Stimulated activated CD8-positive, alpha-beta memory T cell treated with anti-CD3 and anti-CD28 coated beads, Interleukin-15, amount 100 ng/mL, for 48 hours (primary cell): Measurements from ENCODE around the gene ANKRD22.

Experiments used
- DNase-seq, 2 donors: peaks; one replicate each; pipeline ENCODE4 v3.0.0-alpha.2; 2020; ENCODE audit warnings: low read depth in 2 of 2

Gene ANKRD22

GRCh38 chr10:88835096-88835909, 16.3 kb downstream of the ANKRD22 start:
- DNase-seq: peak; percentile 71 to 72

DNA sequence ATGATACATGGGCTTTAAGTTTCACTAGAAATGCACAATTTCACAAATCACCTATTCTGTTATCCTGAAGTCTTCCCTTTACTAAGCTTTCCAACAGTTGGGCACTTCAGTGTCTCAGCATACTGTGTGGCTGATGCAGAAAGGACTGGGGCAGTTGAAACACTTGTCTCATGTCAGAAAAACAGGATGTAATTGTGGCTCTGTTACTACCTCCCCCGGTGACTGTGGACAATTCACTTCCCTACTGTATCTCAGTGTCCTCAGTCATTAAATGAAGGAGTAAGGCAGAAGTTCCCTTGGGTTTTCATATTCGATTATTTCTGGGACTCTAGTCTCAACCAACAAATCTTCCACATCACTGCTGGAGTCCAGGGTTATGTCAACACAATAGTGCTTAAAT, 17.9 kb downstream of the ANKRD22 start:
- no peak for DNase-seq

DNA sequence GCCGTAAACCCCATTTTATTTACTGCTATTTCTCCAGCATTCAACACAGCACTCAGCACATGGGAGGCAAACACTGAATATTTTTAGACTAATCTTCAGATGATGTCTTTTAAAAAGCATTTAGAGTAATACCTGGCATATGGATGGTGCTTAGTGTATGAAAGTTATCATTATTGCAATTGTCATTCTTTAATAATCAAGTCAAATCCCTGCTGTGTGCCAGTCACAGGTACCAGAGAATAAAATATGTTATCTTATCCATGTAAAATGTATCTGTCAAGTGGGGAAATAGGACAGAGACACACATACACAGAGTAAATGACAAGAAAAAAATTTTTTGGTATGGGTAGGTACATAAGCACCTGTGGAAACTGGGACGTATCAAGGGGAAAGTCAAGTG, 18.5 kb downstream of the ANKRD22 start:
- DNase-seq: no peak

- no peak for DNase-seq
Measured at GRCh38 chr10:88832376-88832775, 19.3 kb downstream of the ANKRD22 start.

DNA sequence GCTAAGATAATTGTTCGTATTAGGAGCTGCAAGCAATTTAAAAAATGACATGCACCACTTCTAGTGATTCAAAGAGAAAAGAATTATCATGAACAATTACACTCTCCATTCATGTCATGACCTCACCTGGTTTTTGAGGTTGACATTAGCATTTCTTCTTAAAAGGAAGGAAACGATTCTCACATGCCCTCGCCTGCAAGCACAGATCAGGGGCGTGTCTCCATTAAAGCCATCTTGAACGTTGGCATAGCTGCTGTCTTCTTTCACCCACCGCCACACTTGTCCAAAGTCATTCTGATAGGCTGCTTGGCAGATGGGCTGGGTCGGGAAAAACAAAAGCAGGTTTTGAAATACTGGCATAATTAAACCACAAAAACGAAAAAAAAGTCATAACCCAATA, 19.9 kb downstream of the ANKRD22 start:
- DNase-seq: peak in 1 of 2 donors; percentile 41

- DNase-seq: no peak
Measured at GRCh38 chr10:88830643-88831268, 20.9 kb downstream of the ANKRD22 start.

- no peak for DNase-seq
Measured at GRCh38 chr10:88828310-88828709, 23.3 kb downstream of the ANKRD22 start.

DNA sequence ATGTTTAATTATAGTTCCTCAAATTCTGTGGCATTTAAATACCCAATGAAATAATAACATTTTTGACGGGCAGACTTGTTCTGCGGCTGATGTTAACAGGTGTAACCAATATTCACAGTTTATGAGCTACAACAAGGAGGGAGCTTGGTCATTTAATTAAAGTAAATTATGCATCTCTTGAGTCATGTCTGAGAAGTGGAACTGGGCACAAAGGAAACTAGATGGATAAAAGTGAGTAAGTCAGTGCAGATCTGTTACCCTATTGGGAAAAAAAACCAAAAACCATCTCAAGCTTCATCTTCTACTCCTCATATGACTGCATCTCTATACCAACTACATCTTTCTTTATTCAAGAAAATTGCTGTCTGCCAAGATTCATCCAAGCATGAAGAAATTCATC, 24.0 kb downstream of the ANKRD22 start:
- no peak for DNase-seq

DNA sequence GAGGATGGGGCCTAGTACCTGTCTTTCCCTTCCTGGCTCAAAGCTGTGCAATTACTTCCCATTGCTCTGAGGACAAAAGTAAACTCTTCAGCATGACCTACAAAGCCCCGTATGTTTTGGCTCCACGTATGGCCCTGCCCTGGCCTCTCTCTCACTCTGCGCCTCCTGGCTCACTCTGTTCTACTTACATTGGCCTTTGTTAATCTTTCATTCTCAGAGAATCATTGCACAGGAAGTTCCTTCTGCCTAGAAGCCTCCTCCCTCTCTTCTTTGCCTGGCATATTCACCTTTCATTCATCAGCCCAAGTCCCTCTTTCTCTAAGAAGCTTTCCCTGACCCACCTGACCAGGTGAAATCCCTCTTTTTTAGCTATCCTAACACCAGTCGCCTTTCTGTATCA, 25.3 kb downstream of the ANKRD22 start:
- no peak for DNase-seq

DNA sequence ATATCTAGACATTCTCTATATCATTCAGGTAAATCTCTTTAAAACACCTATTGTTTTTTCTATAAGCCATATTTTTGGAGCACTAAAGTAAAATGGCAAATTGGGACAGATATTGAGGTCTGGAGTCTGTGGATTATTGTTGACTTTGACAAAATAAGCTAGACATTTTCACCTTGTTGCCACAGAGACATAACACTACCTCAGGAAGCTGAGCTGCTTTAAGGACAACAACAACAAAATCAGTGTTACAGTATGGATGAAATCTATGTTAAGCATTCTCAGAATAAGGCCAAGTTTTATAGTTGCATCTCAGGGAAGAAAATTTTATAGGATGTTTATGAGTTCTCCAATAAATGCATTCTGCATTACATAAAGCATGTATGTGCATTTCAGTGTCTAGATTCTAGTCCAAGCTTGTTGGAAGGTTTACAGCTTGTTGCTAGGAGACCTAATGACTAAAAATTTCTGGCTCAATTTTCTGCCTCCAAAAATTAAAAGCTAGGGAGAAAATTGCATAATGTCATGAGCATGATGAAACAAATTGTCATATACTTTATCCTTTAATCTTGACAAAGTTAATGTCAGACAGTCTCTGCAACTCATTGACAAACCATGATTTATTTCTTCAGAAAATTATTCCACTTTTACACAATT, 30.8 kb downstream of the ANKRD22 start:
- DNase-seq: no peak

GRCh38 chr10:88819290-88819689, 32.4 kb downstream of the ANKRD22 start:
- no peak for DNase-seq

DNA sequence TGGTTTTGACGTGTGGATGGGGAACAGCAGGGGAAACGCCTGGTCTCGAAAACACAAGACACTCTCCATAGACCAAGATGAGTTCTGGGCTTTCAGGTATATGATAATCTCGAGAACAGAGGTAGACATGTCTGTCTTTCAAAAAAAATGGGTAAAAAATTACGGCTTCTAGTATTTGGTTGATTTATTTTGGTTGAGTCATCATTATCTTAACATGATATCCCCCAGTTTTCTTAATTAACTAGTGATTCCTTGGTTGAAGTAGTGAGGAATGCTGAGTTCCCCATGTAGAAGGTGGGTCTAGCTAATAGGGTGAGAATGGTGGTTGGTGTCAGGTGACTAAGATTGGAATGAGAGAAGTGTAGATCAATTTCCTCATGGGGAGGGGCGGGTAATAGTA, 38.4 kb downstream of the ANKRD22 start:
- no peak for DNase-seq

- no peak for DNase-seq
Measured at GRCh38 chr10:88810196-88810961, 41.3 kb downstream of the ANKRD22 start.

GRCh38 chr10:88809621-88810020, 42.0 kb downstream of the ANKRD22 start:
- no peak for DNase-seq

- no peak for DNase-seq
Measured at GRCh38 chr10:88805924-88806323, 45.7 kb downstream of the ANKRD22 start.

- no peak for DNase-seq
Measured at GRCh38 chr10:88805361-88805760, 46.3 kb downstream of the ANKRD22 start.

GRCh38 chr10:88804083-88804812, 47.4 kb downstream of the ANKRD22 start:
- DNase-seq: no peak

GRCh38 chr10:88803641-88804040, 48.0 kb downstream of the ANKRD22 start:
- DNase-seq: no peak

DNA sequence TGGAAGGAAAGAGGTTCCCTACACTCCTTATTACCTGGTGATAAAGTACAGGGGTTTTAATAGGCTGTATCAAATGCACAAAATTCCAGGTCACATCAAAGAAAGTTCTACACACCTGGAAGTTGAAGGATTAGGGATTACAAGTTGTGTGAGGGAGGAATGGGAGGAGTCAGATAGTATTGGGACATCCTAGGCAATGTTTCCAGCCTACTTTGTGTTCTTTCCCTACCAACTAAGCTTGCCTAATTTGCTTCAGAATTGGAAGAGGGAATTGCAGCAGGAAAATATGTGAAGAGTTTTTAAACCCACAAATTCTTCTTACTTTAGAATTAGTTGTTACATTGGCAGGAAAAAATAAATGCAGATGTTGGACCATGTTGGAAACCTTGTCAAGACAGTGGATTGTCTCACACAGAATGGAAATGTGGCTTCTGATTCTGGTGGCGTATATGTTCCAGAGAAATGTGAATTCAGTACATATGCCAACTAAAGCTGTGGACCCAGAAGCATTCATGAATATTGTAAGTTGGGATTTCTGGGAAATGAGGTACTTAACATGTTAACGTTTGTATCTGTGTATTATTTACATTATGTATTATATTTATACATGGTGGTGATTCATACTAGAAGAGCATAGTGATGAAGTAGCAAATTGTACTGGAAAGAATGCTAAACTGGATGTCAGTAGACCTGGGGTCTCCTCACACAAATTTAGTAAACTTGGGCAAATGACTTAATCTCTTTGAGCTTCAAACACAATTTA, 48.9 kb downstream of the ANKRD22 start, which contains the start of gene LIPM:
LIPM (plus strand) TSS at position 208 of the 763 bp plus-strand sequence; CDS start at position 375, 167 bp downstream.
- no peak for DNase-seq
